Neutrophil (primary cell): ENCODE results near the gene GPR162.

Experiments used
- H3K27ac ChIP-seq: fragments of 200-600 bp; sonication (generic); 2 replicates; pipeline ENCODE4 v1.5.1; 2016; ENCODE audit warnings: mild to moderate bottlenecking, moderate library complexity
- H3K27me3 ChIP-seq: fragments of 200-600 bp; sonication (generic); 2 replicates; pipeline ENCODE4 v1.6.0; 2016; ENCODE audit warnings: mild to moderate bottlenecking
- H3K36me3 ChIP-seq: fragments of 200-600 bp; sonication (generic); 2 replicates; pipeline ENCODE4 v1.5.1; 2017
- H3K4me1 ChIP-seq, 2 experiments: fragments of 200-600 bp in 1 of 2; sonication (generic) in 1 of 2; 1 replicate in 1 of 2; 2 replicates in 1 of 2; pipeline versions ENCODE4 v1.5.1 to v1.6.1; 2013 to 2016; ENCODE audit warnings: low read depth in 1 of 2, low read length in 1 of 2, mild to moderate bottlenecking in 1 of 2, moderate library complexity in 1 of 2; ENCODE audit not compliant: control insufficient read depth in 1 of 2, insufficient read depth in 1 of 2
- H3K4me3 ChIP-seq, 2 experiments: fragments of 200-600 bp in 1 of 2; sonication (generic) in 1 of 2; 1 replicate in 1 of 2; 2 replicates in 1 of 2; pipeline ENCODE4 v1.5.1; 2013 to 2016; ENCODE audit warnings: low read depth in 1 of 2, low read length in 1 of 2, mild to moderate bottlenecking in 1 of 2, moderate library complexity in 1 of 2
- H3K9me3 ChIP-seq: fragments of 200-600 bp; sonication (generic); 2 replicates; pipeline ENCODE4 v1.5.1; 2016
- TF ChIP-seq, protein P1 (sequence below): fragments of 200-600 bp; sonication (generic); IDR thresholded peaks from 2 replicates; pipeline ENCODE4 v1.5.1; 2016; ENCODE audit warnings: antibody characterized with exemption

The GPR162 gene

DNA sequence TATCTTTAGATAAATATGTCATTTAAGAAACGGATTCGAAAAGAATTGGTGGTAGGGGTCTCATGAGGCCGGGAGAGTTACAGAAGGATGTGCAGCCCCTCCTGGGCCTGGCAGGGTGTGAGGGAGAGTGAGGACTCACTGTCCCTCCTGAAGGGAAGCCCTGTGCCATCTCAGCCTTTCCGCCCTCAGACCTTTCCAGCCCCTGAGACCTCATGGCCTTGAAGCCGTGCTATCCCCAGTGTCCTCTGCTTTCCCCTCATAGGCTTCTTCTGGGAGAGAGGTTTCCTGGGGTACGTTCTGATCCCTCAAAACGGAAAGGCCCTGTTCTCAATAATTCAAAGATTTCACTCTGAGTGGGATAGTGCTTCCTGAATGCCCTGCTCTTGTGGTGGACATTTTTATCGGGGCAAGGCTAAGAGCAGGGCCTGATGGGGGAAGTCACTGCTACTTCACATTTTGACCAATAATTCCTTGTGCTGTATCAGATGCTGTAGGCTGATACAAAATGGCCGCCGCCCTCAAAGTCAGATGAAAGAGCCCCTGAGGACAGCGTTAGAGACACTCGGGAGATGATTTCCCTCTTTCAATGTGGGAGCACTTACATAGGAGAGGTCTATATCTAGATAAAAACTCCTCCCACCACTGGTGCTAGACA lies 31.0 kb upstream of the GPR162 start:
- peaks cover 29 to 36% of the 10 kb centered on the region in 2 experiments for H3K4me1 ChIP-seq
- H3K4me3 ChIP-seq: no peak overlapping the region
- no peaks in the 10 kb centered on the region for H3K36me3 ChIP-seq
- TF ChIP-seq, protein P1, sequence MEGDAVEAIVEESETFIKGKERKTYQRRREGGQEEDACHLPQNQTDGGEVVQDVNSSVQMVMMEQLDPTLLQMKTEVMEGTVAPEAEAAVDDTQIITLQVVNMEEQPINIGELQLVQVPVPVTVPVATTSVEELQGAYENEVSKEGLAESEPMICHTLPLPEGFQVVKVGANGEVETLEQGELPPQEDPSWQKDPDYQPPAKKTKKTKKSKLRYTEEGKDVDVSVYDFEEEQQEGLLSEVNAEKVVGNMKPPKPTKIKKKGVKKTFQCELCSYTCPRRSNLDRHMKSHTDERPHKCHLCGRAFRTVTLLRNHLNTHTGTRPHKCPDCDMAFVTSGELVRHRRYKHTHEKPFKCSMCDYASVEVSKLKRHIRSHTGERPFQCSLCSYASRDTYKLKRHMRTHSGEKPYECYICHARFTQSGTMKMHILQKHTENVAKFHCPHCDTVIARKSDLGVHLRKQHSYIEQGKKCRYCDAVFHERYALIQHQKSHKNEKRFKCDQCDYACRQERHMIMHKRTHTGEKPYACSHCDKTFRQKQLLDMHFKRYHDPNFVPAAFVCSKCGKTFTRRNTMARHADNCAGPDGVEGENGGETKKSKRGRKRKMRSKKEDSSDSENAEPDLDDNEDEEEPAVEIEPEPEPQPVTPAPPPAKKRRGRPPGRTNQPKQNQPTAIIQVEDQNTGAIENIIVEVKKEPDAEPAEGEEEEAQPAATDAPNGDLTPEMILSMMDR: no peak
- H3K27ac ChIP-seq: no peak overlapping the region
- H3K27me3 ChIP-seq: no peaks in the 10 kb centered on the region
- no peaks in the 10 kb centered on the region for H3K9me3 ChIP-seq

DNA sequence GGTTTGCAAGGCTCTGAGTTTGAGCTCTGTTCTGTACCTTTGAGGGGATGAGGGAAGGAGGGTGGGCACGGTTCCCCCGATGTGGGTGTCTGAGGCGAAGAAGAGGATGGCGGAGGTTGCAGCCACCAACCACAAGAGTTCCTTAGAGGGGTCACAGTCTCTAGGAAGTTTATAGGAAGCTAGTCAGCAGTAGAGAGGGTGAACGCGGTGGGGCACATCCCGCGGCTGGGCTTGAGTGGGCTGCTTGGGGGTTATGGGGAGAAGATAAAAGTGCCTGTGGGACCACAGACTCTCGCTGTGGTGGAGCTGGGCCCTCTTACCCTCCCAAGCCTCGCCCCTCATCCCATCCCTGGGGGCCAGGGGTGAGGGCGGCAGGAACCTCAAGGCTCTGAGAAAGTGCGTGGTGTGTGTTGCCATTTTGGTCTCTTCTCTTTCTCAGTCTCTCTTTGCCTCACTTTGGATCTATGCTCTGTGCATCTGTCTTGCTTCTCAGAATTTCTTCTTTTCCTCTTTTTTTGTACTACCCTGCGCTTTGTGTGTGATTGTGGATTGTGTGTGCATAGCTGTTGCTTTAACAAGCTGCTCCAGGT lies 29.6 kb upstream of the GPR162 start:
- H3K27me3 ChIP-seq: no peaks in the 10 kb centered on the region
- H3K9me3 ChIP-seq: no peaks in the 10 kb centered on the region
- TF ChIP-seq, protein P1: no peak
- peak overlapping the region; percentile 15 to 47 for H3K4me3 ChIP-seq
- peaks cover 26 to 35% of the 10 kb centered on the region in 2 experiments for H3K4me1 ChIP-seq
- peak overlapping the region; percentile 76 for H3K27ac ChIP-seq
- H3K36me3 ChIP-seq: no peaks in the 10 kb centered on the region

DNA sequence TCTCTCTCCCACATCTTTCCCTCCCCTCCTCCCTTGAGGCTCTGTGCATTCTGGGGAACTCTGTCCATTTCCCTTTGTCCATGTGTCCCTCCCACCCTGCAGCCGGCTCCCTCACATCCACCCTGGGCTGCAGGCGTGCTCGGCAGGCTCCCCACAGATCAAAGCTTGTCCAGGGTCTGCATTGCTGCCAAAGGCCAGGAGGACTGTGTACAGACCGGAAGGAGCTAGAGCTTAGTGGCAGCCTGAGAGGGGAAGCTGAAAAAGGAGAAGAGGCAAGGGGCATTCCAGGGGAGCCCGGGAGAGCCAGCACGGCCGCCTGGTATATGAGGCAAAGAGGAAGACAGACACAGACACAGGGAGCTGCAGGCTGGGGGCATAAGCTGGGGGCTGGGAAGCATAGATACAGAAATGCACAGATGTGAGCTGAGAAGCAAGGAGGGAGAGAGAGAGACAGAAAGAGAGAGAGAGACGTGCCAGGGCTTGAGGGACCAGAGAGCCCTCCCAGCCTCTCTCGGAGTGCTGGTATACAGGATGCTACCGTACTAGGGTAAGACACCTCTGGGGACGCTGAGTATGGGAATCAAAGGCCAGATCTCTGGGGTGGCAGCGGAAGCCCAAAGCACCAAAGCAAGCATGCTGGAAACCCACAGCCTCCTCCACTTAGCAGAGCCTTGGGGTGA lies 29.0 kb upstream of the GPR162 start:
- H3K27me3 ChIP-seq: no peaks in the 10 kb centered on the region
- TF ChIP-seq, protein P1: no peak
- H3K36me3 ChIP-seq: no peaks in the 10 kb centered on the region
- H3K27ac ChIP-seq: peak overlapping the region; percentile 76
- H3K9me3 ChIP-seq: no peaks in the 10 kb centered on the region
- H3K4me3 ChIP-seq: peak overlapping the region; percentile 15 to 47
- H3K4me1 ChIP-seq: peaks cover 26 to 35% of the 10 kb centered on the region in 2 experiments

DNA sequence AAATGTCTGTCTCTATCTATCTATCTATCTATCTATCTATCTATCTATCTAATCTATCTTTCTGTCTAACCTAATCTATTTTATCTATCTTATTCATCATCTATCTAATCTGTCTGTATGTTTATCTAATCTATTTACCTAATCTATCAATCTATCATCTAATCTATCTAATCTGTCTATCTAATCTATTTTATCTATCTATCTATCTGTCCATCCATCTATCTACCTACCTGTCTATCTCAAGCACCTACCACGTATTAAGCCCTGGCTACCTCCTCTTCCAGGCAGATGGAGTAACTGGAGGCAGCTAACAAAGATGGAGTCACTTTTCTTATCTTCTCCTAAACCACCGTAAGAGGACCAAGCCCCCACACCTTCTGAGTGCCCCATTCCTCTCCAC lies 26.5 kb upstream of the GPR162 start:
- no peak overlapping the region for H3K4me3 ChIP-seq
- H3K4me1 ChIP-seq: peaks cover 16 to 22% of the 10 kb centered on the region in 2 experiments
- H3K36me3 ChIP-seq: no peaks in the 10 kb centered on the region
- H3K27me3 ChIP-seq: no peaks in the 10 kb centered on the region
- TF ChIP-seq, protein P1: no peak
- no peak overlapping the region for H3K27ac ChIP-seq
- no peaks in the 10 kb centered on the region for H3K9me3 ChIP-seq

DNA sequence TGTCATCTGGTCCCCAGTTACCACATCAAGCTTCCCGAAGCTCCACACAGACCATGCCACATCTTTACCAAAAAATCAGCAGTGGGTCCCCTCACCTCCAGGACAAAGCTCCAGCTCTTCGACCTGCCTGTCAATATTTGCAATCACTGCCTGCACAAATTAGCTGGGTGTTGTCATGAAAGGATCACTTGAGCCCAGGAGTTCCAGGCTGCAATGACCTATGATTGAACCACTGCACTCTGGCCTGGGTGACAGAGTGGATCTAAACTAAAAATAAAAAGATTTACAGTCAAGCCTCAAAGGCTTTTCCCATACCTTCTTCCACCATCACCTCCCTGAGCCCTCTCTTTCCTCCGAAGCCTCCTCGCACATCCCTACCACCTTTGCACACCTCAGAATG lies 25.0 kb upstream of the GPR162 start:
- H3K4me3 ChIP-seq: no peak overlapping the region
- H3K9me3 ChIP-seq: no peaks in the 10 kb centered on the region
- TF ChIP-seq, protein P1: no peak
- H3K27me3 ChIP-seq: no peaks in the 10 kb centered on the region
- no peaks in the 10 kb centered on the region for H3K36me3 ChIP-seq
- peaks cover 16 to 20% of the 10 kb centered on the region in 2 experiments for H3K4me1 ChIP-seq
- H3K27ac ChIP-seq: no peak overlapping the region
